A549 (cell line): Measurements from ENCODE around the gene G6PC1.

Experiments
- ATOH8 ChIP-seq: fragments of 250-450 bp; sonication (Bioruptor Pico); IDR thresholded peaks from 2 replicates; pipeline ENCODE4 v1.5.0; 2020; ENCODE audit warnings: low read depth, mild to moderate bottlenecking, moderate library complexity
- BHLHE40 ChIP-seq: IDR thresholded peaks from 2 replicates; pipeline ENCODE4 v1.6.1; 2012; ENCODE audit warnings: low read depth, low read length, inconsistent platforms
- CTCF ChIP-seq: fragments of >200 bp; sonication (Bioruptor Twin); formaldehyde crosslinking; IDR thresholded peaks from 3 replicates; pipeline ENCODE4 v1.5.1; 2016
- ESRRA ChIP-seq: fragments of 150-350 bp; IDR thresholded peaks from 2 replicates; pipeline ENCODE4 v1.6.1; 2014; ENCODE audit warnings: mild to moderate bottlenecking, low read length, borderline replicate concordance
- HOXA7 ChIP-seq: fragments of 250-450 bp; sonication (Bioruptor Pico); IDR thresholded peaks from 2 replicates; pipeline ENCODE4 v1.5.0; 2020; ENCODE audit warnings: mild to moderate bottlenecking, moderate library complexity
- KDM5A ChIP-seq: fragments of 200-600 bp; sonication (generic); IDR thresholded peaks from 2 replicates; pipeline ENCODE4 v1.6.1; 2016; ENCODE audit warnings: antibody characterized with exemption, mild to moderate bottlenecking
- POLR2A ChIP-seq: IDR thresholded peaks from 2 replicates; pipeline ENCODE4 v1.6.1; 2012; ENCODE audit warnings: mild to moderate bottlenecking, low read length
- SMC3 ChIP-seq: fragments of >200 bp; sonication (Bioruptor Twin); formaldehyde crosslinking; IDR thresholded peaks from 3 replicates; pipeline ENCODE4 v1.6.1; 2018; ENCODE audit warnings: inconsistent platforms
- TP53 ChIP-seq: fragments of 250-450 bp; sonication (Bioruptor Pico); IDR thresholded peaks from 2 replicates; pipeline ENCODE4 v1.5.0; 2021; ENCODE audit warnings: mild to moderate bottlenecking, moderate library complexity
- ZSCAN20 ChIP-seq: fragments of 250-450 bp; sonication (Bioruptor Pico); IDR thresholded peaks from 2 replicates; pipeline ENCODE4 v1.8.0; 2022; ENCODE audit warnings: mild to moderate bottlenecking, moderate library complexity
- TF ChIP-seq, protein P1 (sequence below): fragments of 150-350 bp; IDR thresholded peaks from 2 replicates; pipeline ENCODE4 v1.6.1; 2014; ENCODE audit warnings: low read depth, mild to moderate bottlenecking, low read length
- TF ChIP-seq, protein P2 (sequence below): fragments of 200-600 bp; sonication (generic); IDR thresholded peaks from 2 replicates; pipeline ENCODE4 v1.6.1; 2016; ENCODE audit warnings: antibody characterized with exemption, mild to moderate bottlenecking, moderate library complexity

GRCh38 chr17:42855048-42855596 lies 45.5 kb upstream of the G6PC1 start:
- TF ChIP-seq ATOH8 (CRISPR knock-in tag), result no peak
- TF ChIP-seq CTCF, result no peak
- no peak for TF ChIP-seq ESRRA
- TF ChIP-seq POLR2A, result no peak
- TF ChIP-seq HOXA7 (CRISPR knock-in tag), result no peak
- no peak for TF ChIP-seq KDM5A
- TF ChIP-seq TP53 (CRISPR knock-in tag), result no peak
- no peak for TF ChIP-seq ZSCAN20 (CRISPR knock-in tag)
- TF ChIP-seq, protein P1, sequence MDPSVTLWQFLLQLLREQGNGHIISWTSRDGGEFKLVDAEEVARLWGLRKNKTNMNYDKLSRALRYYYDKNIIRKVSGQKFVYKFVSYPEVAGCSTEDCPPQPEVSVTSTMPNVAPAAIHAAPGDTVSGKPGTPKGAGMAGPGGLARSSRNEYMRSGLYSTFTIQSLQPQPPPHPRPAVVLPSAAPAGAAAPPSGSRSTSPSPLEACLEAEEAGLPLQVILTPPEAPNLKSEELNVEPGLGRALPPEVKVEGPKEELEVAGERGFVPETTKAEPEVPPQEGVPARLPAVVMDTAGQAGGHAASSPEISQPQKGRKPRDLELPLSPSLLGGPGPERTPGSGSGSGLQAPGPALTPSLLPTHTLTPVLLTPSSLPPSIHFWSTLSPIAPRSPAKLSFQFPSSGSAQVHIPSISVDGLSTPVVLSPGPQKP, result no peak
- TF ChIP-seq, protein P2, sequence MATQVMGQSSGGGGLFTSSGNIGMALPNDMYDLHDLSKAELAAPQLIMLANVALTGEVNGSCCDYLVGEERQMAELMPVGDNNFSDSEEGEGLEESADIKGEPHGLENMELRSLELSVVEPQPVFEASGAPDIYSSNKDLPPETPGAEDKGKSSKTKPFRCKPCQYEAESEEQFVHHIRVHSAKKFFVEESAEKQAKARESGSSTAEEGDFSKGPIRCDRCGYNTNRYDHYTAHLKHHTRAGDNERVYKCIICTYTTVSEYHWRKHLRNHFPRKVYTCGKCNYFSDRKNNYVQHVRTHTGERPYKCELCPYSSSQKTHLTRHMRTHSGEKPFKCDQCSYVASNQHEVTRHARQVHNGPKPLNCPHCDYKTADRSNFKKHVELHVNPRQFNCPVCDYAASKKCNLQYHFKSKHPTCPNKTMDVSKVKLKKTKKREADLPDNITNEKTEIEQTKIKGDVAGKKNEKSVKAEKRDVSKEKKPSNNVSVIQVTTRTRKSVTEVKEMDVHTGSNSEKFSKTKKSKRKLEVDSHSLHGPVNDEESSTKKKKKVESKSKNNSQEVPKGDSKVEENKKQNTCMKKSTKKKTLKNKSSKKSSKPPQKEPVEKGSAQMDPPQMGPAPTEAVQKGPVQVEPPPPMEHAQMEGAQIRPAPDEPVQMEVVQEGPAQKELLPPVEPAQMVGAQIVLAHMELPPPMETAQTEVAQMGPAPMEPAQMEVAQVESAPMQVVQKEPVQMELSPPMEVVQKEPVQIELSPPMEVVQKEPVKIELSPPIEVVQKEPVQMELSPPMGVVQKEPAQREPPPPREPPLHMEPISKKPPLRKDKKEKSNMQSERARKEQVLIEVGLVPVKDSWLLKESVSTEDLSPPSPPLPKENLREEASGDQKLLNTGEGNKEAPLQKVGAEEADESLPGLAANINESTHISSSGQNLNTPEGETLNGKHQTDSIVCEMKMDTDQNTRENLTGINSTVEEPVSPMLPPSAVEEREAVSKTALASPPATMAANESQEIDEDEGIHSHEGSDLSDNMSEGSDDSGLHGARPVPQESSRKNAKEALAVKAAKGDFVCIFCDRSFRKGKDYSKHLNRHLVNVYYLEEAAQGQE, result no peak
- TF ChIP-seq SMC3, result no peak
- no peak for TF ChIP-seq BHLHE40
